Transverse colon (tissue), 4 donors: ENCODE data around the gene C1QC. TPM values are rescaled to one million over a fixed set of nuclear protein-coding genes. Genes with fewer than 3 reads are reported as not detected.

Experiments
- DNase-seq: peaks from one replicate; pipeline ENCODE4 v3.0.0-alpha.2; 2019
- H3K27ac ChIP-seq, 4 donors: fragments of 200-600 bp; sonication (generic); 2 replicates each; pipeline ENCODE4 v1.5.1; 2016 to 2018; ENCODE audit warnings: inconsistent platforms in 4 of 4
- H3K27me3 ChIP-seq: fragments of 200-600 bp; sonication (generic); 2 replicates; pipeline ENCODE4 v1.5.1; 2017; ENCODE audit warnings: inconsistent platforms
- H3K36me3 ChIP-seq, 4 donors: fragments of 200-600 bp; sonication (generic); 2 replicates each; pipeline ENCODE4 v1.5.1; 2017 to 2019; ENCODE audit warnings: inconsistent platforms in 4 of 4
- H3K4me1 ChIP-seq, 4 donors: fragments of 200-600 bp; sonication (generic); 2 replicates each; pipeline ENCODE4 v1.5.1; 2017 to 2020; ENCODE audit warnings: inconsistent platforms in 4 of 4
- H3K4me3 ChIP-seq, 4 donors: fragments of 200-600 bp; sonication (generic); 1 replicate in 1 of 4; 2 replicates in 3 of 4; pipeline versions ENCODE4 v1.5.1 to v1.6.1; 2017 to 2019; ENCODE audit warnings: inconsistent platforms in 4 of 4
- H3K9me3 ChIP-seq, 2 donors: fragments of 200-600 bp; sonication (generic); 2 replicates each; pipeline ENCODE4 v1.5.1; 2017 to 2019; ENCODE audit warnings: inconsistent platforms in 2 of 2
- EP300 ChIP-seq: sonication (generic); formaldehyde crosslinking; IDR thresholded peaks from one replicate; pipeline ENCODE4 v1.6.1; 2017; ENCODE audit warnings: antibody characterized with exemption, low read depth
- POLR2A ChIP-seq: fragments of 450-650 bp; IDR thresholded peaks from one replicate; pipeline ENCODE4 v1.6.1; 2016; ENCODE audit warnings: antibody characterized with exemption, mild to moderate bottlenecking, moderate library complexity
- POLR2AphosphoS5 ChIP-seq, 3 donors: sonication (generic); formaldehyde crosslinking; IDR thresholded peaks; one replicate each; pipeline ENCODE4 v1.6.1; 2016; ENCODE audit warnings: antibody characterized with exemption in 3 of 3
- WGBS, 2 donors: methylation state at CpG; one replicate each; pipeline ENCODE4 v1.1.5; 2018; ENCODE audit warnings: low coverage in 1 of 2; 5-methylcytosine and 5-hydroxymethylcytosine counted together
- in situ Hi-C, 4 donors: fragments of 200-750 bp; cut with MboI; loops; one replicate each; pipeline versions ENCODE4 v1.15.0 to v1.15.1; 2017; ENCODE audit warnings: low sequenced_read_pairs in 3 of 4, low pct_ligation_motif_present in 1 of 4, low pct_unique_long_range_greater_than_20kb in 1 of 4
- intact Hi-C: fragments of 100-400 bp; cut with DNase I; formaldehyde crosslinking; loops from one replicate; pipeline ENCODE4 v1.15.1; 2023; ENCODE audit warnings: low total_unique reads
- total RNA-seq, 4 donors: library from RNA; depleted of rRNA; stranded (reverse); fragments of >200 nt; gene quantifications; one replicate each; pipeline ENCODE4 v1.1.0, GENCODE V29; 2016
- TF ChIP-seq, protein P1 (sequence below), 5 experiments: fragments of 200-600 bp in 3 of 5; fragments of 450-650 bp in 2 of 5; sonication (generic) in 3 of 5; IDR thresholded peaks; 1 replicate in 2 of 5; 2 replicates in 3 of 5; pipeline ENCODE4 v1.5.1; 2016 to 2017; ENCODE audit warnings: antibody characterized with exemption in 5 of 5, inconsistent platforms in 3 of 5, mild to moderate bottlenecking in 2 of 5, moderate library complexity in 1 of 5

Gene C1QC
- total RNA-seq, 4 donors from 2014 or later: 21.7 to 106 (median 73.9) TPM

DNA sequence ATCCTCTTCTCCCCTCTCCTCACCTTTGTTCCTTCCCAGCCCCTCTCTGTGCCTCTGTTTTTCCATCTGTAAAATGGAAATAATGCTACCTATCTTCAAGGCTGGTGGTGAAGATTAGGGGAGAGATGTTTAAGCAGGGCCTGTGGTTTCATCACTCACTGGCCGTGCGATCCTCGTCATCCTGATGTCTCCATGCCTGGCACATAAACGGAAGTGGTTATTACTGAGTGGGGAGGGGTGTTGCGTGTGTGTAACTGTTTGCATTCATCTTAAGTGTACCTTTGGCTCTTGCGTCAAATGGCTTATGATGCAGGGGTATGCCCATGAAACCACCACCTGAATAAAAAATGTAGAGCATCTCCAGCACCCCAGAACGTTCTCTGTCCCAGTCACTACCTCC lies 24.2 kb upstream of the C1QC start:
- in situ Hi-C loops: no loop called here
- TF ChIP-seq POLR2A: no peak
- no peak for TF ChIP-seq POLR2AphosphoS5 (IDR thresholded peaks at IDR 0.05)
- TF ChIP-seq, protein P1, sequence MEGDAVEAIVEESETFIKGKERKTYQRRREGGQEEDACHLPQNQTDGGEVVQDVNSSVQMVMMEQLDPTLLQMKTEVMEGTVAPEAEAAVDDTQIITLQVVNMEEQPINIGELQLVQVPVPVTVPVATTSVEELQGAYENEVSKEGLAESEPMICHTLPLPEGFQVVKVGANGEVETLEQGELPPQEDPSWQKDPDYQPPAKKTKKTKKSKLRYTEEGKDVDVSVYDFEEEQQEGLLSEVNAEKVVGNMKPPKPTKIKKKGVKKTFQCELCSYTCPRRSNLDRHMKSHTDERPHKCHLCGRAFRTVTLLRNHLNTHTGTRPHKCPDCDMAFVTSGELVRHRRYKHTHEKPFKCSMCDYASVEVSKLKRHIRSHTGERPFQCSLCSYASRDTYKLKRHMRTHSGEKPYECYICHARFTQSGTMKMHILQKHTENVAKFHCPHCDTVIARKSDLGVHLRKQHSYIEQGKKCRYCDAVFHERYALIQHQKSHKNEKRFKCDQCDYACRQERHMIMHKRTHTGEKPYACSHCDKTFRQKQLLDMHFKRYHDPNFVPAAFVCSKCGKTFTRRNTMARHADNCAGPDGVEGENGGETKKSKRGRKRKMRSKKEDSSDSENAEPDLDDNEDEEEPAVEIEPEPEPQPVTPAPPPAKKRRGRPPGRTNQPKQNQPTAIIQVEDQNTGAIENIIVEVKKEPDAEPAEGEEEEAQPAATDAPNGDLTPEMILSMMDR (IDR thresholded peaks at IDR 0.05): no peak
- TF ChIP-seq EP300: no peak
- Histone ChIP-seq H3K9me3 (no peaks in the 10 kb centered on the region), H3K27me3 (peaks cover 84% of the 10 kb centered on the region), H3K36me3 (no peaks in the 10 kb centered on the region), H3K4me1 (no peaks in the 10 kb centered on the region), H3K27ac (no peak overlapping the region), H3K4me3 (no peak overlapping the region)
- WGBS, 2 donors: 60 to 62% methylated on average over 1 to 7 of the region's 7 CpGs
- no peak for DNase-seq
- intact Hi-C loops: no loop called here

GRCh38 chr1:22619798-22620197 lies 23.6 kb upstream of the C1QC start:
- intact Hi-C loops: no loop called here
- no peak for DNase-seq
- 60 to 64% methylated on average over 2 to 12 of the region's 12 CpGs for WGBS, 2 donors

DNA sequence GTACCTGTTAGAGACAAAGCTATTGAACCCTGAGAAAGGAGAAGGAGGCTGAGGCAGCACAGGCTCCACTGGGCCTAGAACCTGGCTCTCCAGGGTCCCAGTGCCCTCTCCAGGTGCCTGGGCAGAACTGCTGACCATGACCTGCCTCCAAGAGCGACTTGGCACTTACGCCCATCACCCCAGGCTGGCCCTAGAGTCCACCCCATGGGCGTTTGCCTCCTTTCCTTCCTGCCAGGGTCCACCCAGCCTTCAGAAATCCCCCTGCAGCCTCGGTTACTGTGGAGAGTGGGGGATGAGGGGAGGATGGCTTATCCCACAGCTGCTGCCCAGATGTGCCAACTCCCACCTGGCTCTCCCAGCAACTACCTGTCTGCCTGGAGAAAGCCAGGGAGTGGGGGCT lies 21.7 kb upstream of the C1QC start:
- no peak for DNase-seq
- in situ Hi-C loops: no loop called here
- Histone ChIP-seq H3K36me3 (no peaks in the 10 kb centered on the region), H3K9me3 (no peaks in the 10 kb centered on the region), H3K27me3 (peaks cover 86% of the 10 kb centered on the region), H3K27ac (no peak overlapping the region), H3K4me3 (no peak overlapping the region), H3K4me1 (no peaks in the 10 kb centered on the region)
- intact Hi-C loops: no loop called here
- no peak for TF ChIP-seq EP300
- TF ChIP-seq POLR2A: no peak
- TF ChIP-seq, protein P1 (IDR thresholded peaks at IDR 0.05): no peak
- no peak for TF ChIP-seq POLR2AphosphoS5 (IDR thresholded peaks at IDR 0.05)
- WGBS, 2 donors: 39% methylated on average over 4 of the region's 4 CpGs; no CpG with 5 or more reads in 1 of the 2 donors

More at GRCh38 chr1:22619798-22620197, 23.6 kb upstream of the C1QC start:
- Histone ChIP-seq H3K27ac (no peak overlapping the region), H3K4me1 (no peaks in the 10 kb centered on the region), H3K4me3 (no peak overlapping the region), H3K9me3 (no peaks in the 10 kb centered on the region), H3K27me3 (peaks cover 84% of the 10 kb centered on the region), H3K36me3 (no peaks in the 10 kb centered on the region)
- TF ChIP-seq POLR2AphosphoS5 (IDR thresholded peaks at IDR 0.05) (no peak), EP300 (no peak), POLR2A (no peak)
- TF ChIP-seq, protein P1 (IDR thresholded peaks at IDR 0.05): no peak
- in situ Hi-C loops: no loop called here

GRCh38 chr1:22625262-22625925 lies 18.0 kb upstream of the C1QC start:
- no peaks in the 10 kb centered on the region for H3K36me3 ChIP-seq
- WGBS, 2 donors: 45 to 80% methylated on average over 2 to 9 of the region's 9 CpGs
- in situ Hi-C loops: loop anchor here in 2 of 4 donors (25.0 kb wide), 1 partner anchor 488 kb away; the partner anchor contains the start of gene WNT4 (in 2 of the 2)

More at GRCh38 chr1:22625262-22625925, 18.0 kb upstream of the C1QC start:
- H3K27me3 ChIP-seq: peaks cover 78% of the 10 kb centered on the region
- no peak for DNase-seq
- H3K9me3 ChIP-seq: no peaks in the 10 kb centered on the region
- TF ChIP-seq EP300 (no peak), POLR2AphosphoS5 (IDR thresholded peaks at IDR 0.05) (no peak), POLR2A (no peak)
- TF ChIP-seq, protein P1 (IDR thresholded peaks at IDR 0.05): no peak
- H3K27ac ChIP-seq: no peak overlapping the region
- no peaks in the 10 kb centered on the region for H3K4me1 ChIP-seq
- intact Hi-C loops: no loop called here
- H3K4me3 ChIP-seq: no peak overlapping the region
